IPS-18a (cell line): ENCODE measurements around the gene MT1H.
"Not testable (repeated sequence)": the region's sequence is repeated elsewhere in the genome, so short reads cannot be mapped to it uniquely, and the experiment has no call there.

ENCODE experiments used
- H3K27ac ChIP-seq: one replicate; pipeline ENCODE4 v1.5.1; 2013; ENCODE audit warnings: low read length
- H3K27me3 ChIP-seq: one replicate; pipeline ENCODE4 v1.6.1; 2013; ENCODE audit warnings: mild to moderate bottlenecking, low read length; ENCODE audit not compliant: control insufficient read depth, insufficient read depth
- H3K36me3 ChIP-seq: one replicate; pipeline ENCODE4 v1.6.1; 2013; ENCODE audit warnings: low read depth, low read length; ENCODE audit not compliant: control insufficient read depth
- H3K4me1 ChIP-seq: one replicate; pipeline ENCODE4 v1.6.1; 2013; ENCODE audit warnings: low read depth, low read length; ENCODE audit not compliant: control insufficient read depth
- H3K4me3 ChIP-seq: one replicate; pipeline ENCODE4 v1.5.1; 2013; ENCODE audit warnings: low read length
- H3K9ac ChIP-seq: one replicate; pipeline ENCODE4 v1.6.1; 2013; ENCODE audit warnings: mild to moderate bottlenecking, low read length, moderate library complexity
- H3K9me3 ChIP-seq: one replicate; pipeline ENCODE4 v1.6.1; 2013; ENCODE audit warnings: low read depth, low read length; ENCODE audit not compliant: control insufficient read depth

MT1H gene

GRCh38 chr16:56716761-56717160 lies 47.1 kb downstream of the MT1H start:
- Histone ChIP-seq H3K4me1 (no peaks in the 10 kb centered on the region), H3K27me3 (peaks cover 7% of the 10 kb centered on the region), H3K9ac (no peak overlapping the region), H3K27ac (no peak overlapping the region), H3K36me3 (no peaks in the 10 kb centered on the region), H3K9me3 (no peaks in the 10 kb centered on the region), H3K4me3 (no peak overlapping the region)

GRCh38 chr16:56717532-56717931 lies 47.9 kb downstream of the MT1H start:
- H3K4me1 ChIP-seq, H3K27me3 ChIP-seq, H3K4me3 ChIP-seq, H3K27ac ChIP-seq, H3K9ac ChIP-seq, H3K36me3 ChIP-seq, H3K9me3 ChIP-seq: not testable (repeated sequence)
